Heart left ventricle (tissue), 16 donors: ENCODE measurements around the gene LPIN3. TPM values are rescaled to one million over a fixed set of nuclear protein-coding genes. Genes with fewer than 3 reads are reported as not detected.

ENCODE experiments used
- ATAC-seq, 4 donors: fragments of 200-7000 bp; cut with Tn5 transposase; one replicate each; pipeline ENCODE4 v1.9.1; 2020 to 2022; ENCODE audit warnings: moderate library complexity in 4 of 4, mild to moderate bottlenecking in 3 of 4, moderate number of reproducible peaks in 1 of 4
- DNase-seq, 5 donors: peaks; one replicate each; pipeline ENCODE4 v3.0.0-alpha.2; 2020
- H3K27ac ChIP-seq, 12 donors: fragments of 200-600 bp; sonication (generic) in 4 of 12; one replicate each; pipeline versions ENCODE4 v1.5.0 to v1.8.0; 2016 to 2022; ENCODE audit warnings: mild to moderate bottlenecking in 2 of 12
- H3K27me3 ChIP-seq, 9 donors: fragments of 200-600 bp; sonication (generic) in 2 of 9; one replicate each; pipeline versions ENCODE4 v1.5.1 to v1.8.0; 2016 to 2022; ENCODE audit warnings: mild to moderate bottlenecking in 3 of 9
- H3K36me3 ChIP-seq, 9 donors: fragments of 200-600 bp; sonication (generic) in 2 of 9; one replicate each; pipeline versions ENCODE4 v1.5.0 to v1.8.0; 2018 to 2022; ENCODE audit warnings: mild to moderate bottlenecking in 2 of 9
- H3K4me1 ChIP-seq, 12 donors: fragments of 200-600 bp; sonication (generic) in 4 of 12; one replicate each; pipeline versions ENCODE4 v1.5.0 to v1.8.0; 2016 to 2022; ENCODE audit warnings: mild to moderate bottlenecking in 3 of 12
- H3K4me3 ChIP-seq, 12 donors: fragments of 200-600 bp; sonication (generic) in 4 of 12; one replicate each; pipeline versions ENCODE4 v1.5.0 to v1.8.0; 2017 to 2022; ENCODE audit warnings: mild to moderate bottlenecking in 9 of 12, moderate library complexity in 4 of 12
- H3K9me3 ChIP-seq, 12 donors: fragments of 200-600 bp; sonication (generic) in 4 of 12; one replicate each; pipeline versions ENCODE4 v1.5.0 to v1.8.0; 2016 to 2022; ENCODE audit warnings: mild to moderate bottlenecking in 1 of 12
- POLR2A ChIP-seq, 2 donors: fragments of 450-650 bp; IDR thresholded peaks; one replicate each; pipeline ENCODE4 v1.6.1; 2017; ENCODE audit warnings: antibody characterized with exemption in 2 of 2, mild to moderate bottlenecking in 2 of 2, moderate library complexity in 2 of 2
- WGBS, 4 donors: extraction: QIAGEN DNeasy Blood & Tissue Kit in 2 of 4; methylation state at CpG; one replicate each; pipeline versions ENCODE4 v1.1.5 to v1.1.7; 2013 to 2018; 5-methylcytosine and 5-hydroxymethylcytosine counted together
- intact Hi-C, 10 donors: fragments of 100-400 bp; cut with DNase I; formaldehyde crosslinking; loops; one replicate each; pipeline versions ENCODE4 v1.11.1 to v1.14.2; 2022
- long read RNA-seq, 3 donors: library from polyadenylated mRNA; unstranded; transcript quantifications; one replicate each; pipeline ENCODE4 v2.0.0, GENCODE V29; 2020 to 2021
- polyA plus RNA-seq, 2 donors: library from polyadenylated mRNA; stranded (reverse); fragments of 200-250 nt; gene quantifications; one replicate each; pipeline ENCODE4 v1.2.3, GENCODE V29; 2013
- total RNA-seq, 9 donors: library from RNA; depleted of rRNA in 2 of 9; stranded (reverse); fragments of >200 nt in 2 of 9; fragmentation: NEBNext Ultra II Directional in 3 of 9; extraction: Animal tissue kit (Norgen Biotek cat#: 25700) in 3 of 9; gene quantifications; one replicate each; pipeline versions ENCODE4 v1.1.0 to v1.2.4, GENCODE V29; 2016 to 2023
- TF ChIP-seq, protein P1 (sequence below), 12 donors: fragments of 200-600 bp; sonication (generic) in 4 of 12; IDR thresholded peaks; one replicate each; pipeline versions ENCODE4 v1.5.0 to v1.8.0; 2018 to 2022; ENCODE audit warnings: antibody characterized with exemption in 12 of 12, mild to moderate bottlenecking in 5 of 12
- donor health status: ischemic (EF 13 %, LVEDD 7.1; RV severe dilation, severe dysfunction).
- donor health status: healthy with polysubstance abuse.
- donor health status: DM: no; HTN: yes; CAD: no.
- donor health status: DM: no; HTN: no; CAD: no.
- donor health status: ischemic (EF 25% LVEDD 6.9; RV normal size, moderate dysfunction).
- donor health status: ischemic (EF 25% LVEDD 5.7; RV mildly dilated, moderate dysfunction).
- donor health status: healthy.
- donor health status: DM: yes; HTN: yes; CAD: no.
- donor health status: ischemic (EF 35%, LVEDD 5.7; RV mildly dilated, moderate dysfunction).
- donor health status: nonischemic (EF 11% LVEDD 7.7; RV severe dilation, severe dysfunction).
- donor health status: DM: yes; HTN: yes; CAD: no.
- donor health status: PGD.
- donor health status: ischemic (EF 29% LVEDD 5.4; RV normal size, mild dysfunction).
- donor health status: nonischemic (EF 23%, LVEDD 6.1; RV moderate dilation, normal function).

The LPIN3 gene, protein sequence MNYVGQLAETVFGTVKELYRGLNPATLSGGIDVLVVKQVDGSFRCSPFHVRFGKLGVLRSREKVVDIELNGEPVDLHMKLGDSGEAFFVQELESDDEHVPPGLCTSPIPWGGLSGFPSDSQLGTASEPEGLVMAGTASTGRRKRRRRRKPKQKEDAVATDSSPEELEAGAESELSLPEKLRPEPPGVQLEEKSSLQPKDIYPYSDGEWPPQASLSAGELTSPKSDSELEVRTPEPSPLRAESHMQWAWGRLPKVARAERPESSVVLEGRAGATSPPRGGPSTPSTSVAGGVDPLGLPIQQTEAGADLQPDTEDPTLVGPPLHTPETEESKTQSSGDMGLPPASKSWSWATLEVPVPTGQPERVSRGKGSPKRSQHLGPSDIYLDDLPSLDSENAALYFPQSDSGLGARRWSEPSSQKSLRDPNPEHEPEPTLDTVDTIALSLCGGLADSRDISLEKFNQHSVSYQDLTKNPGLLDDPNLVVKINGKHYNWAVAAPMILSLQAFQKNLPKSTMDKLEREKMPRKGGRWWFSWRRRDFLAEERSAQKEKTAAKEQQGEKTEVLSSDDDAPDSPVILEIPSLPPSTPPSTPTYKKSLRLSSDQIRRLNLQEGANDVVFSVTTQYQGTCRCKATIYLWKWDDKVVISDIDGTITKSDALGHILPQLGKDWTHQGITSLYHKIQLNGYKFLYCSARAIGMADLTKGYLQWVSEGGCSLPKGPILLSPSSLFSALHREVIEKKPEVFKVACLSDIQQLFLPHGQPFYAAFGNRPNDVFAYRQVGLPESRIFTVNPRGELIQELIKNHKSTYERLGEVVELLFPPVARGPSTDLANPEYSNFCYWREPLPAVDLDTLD
- total RNA-seq (10 to 100 TPM; 13.2 to 24.1 (median 19.0) TPM), polyA plus RNA-seq (10 to 100 TPM; 12.8 to 23.1 TPM)
- long read RNA-seq, donor 1, full-length matches to known transcripts = 1 of 9 reads
- long read RNA-seq, donor 1, partial matches to known transcripts = 0 of 9 reads
- long read RNA-seq, donor 1, other reads (novel, unspliced or antisense) = 8 of 9 reads
- long read RNA-seq, donor 2, full-length matches to known transcripts = 5 of 26 reads
- long read RNA-seq, donor 2, partial matches to known transcripts = 19 of 26 reads
- long read RNA-seq, donor 2, other reads (novel, unspliced or antisense) = 2 of 26 reads
- long read RNA-seq, donor 3, partial matches to known transcripts = 1 of 11 reads
- long read RNA-seq, donor 3, other reads (novel, unspliced or antisense) = 10 of 11 reads

- intact Hi-C loops = loop anchor here in 9 of 10 donors (1.0 to 10.0 kb wide), 14 partner anchors 66 to 354 kb away; partner anchors contain the start of gene PLCG1 (in 1 of the 9)
- Histone ChIP-seq H3K27me3 (peaks cover 0 to 4% (median 0%) of the 10 kb centered on the region in 9 donors), H3K4me1 (peaks cover 0 to 44% (median 18%) of the 10 kb centered on the region in 12 donors), H3K9me3 (no peaks in the 10 kb centered on the region), H3K4me3 (peak within 1 kb of the TSS; percentile 18 to 70 (median 60)), H3K36me3 (peaks cover 0 to 2% (median 0%) of the 10 kb centered on the region in 9 donors), H3K27ac (peak within 1 kb of the TSS; percentile 66 to 89 (median 74))
- WGBS, 4 donors = 9 to 14% (median 11%) methylated on average over 18 to 33 of the region's 33 CpGs
- ATAC-seq (peak; percentile 95 to 97 (median 96)), DNase-seq (peak; percentile 90 to 93 (median 93))
- TF ChIP-seq, protein P1, sequence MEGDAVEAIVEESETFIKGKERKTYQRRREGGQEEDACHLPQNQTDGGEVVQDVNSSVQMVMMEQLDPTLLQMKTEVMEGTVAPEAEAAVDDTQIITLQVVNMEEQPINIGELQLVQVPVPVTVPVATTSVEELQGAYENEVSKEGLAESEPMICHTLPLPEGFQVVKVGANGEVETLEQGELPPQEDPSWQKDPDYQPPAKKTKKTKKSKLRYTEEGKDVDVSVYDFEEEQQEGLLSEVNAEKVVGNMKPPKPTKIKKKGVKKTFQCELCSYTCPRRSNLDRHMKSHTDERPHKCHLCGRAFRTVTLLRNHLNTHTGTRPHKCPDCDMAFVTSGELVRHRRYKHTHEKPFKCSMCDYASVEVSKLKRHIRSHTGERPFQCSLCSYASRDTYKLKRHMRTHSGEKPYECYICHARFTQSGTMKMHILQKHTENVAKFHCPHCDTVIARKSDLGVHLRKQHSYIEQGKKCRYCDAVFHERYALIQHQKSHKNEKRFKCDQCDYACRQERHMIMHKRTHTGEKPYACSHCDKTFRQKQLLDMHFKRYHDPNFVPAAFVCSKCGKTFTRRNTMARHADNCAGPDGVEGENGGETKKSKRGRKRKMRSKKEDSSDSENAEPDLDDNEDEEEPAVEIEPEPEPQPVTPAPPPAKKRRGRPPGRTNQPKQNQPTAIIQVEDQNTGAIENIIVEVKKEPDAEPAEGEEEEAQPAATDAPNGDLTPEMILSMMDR (IDR thresholded peaks at IDR 0.05) = peak in 9 of 12 donors; percentile 1 to 69 (median 35)
- TF ChIP-seq POLR2A (IDR thresholded peaks at IDR 0.05) = peak in 1 of 2 donors; percentile 74
Measured at GRCh38 chr20:41340327-41341055, at the start of gene LPIN3. Gene LPIN3, plus strand, starts transcription at chr20:41340821. Its CDS starts 4,983 bp downstream, at chr20:41345804.

GRCh38 chr20:41293269-41294037 lies 47.2 kb upstream of the LPIN3 start:
- ATAC-seq = peak in 1 of 4 donors; percentile 38
- no peak overlapping the region for H3K4me3 ChIP-seq
- peak in 1 of 5 donors; percentile 35 for DNase-seq
- peak overlapping the region in 1 of 12 donors; percentile 28 for H3K27ac ChIP-seq
- WGBS, 4 donors = 76 to 80% (median 77%) methylated on average over 2 of the region's 2 CpGs
- TF ChIP-seq, protein P1 (IDR thresholded peaks at IDR 0.05) = no peak
- no peak for TF ChIP-seq POLR2A (IDR thresholded peaks at IDR 0.05)
- H3K9me3 ChIP-seq = no peaks in the 10 kb centered on the region
- H3K36me3 ChIP-seq = no peaks in the 10 kb centered on the region
- intact Hi-C loops = no loop called here
- H3K4me1 ChIP-seq = peaks cover 0 to 31% (median 8%) of the 10 kb centered on the region in 12 donors
- H3K27me3 ChIP-seq = no peaks in the 10 kb centered on the region

DNA sequence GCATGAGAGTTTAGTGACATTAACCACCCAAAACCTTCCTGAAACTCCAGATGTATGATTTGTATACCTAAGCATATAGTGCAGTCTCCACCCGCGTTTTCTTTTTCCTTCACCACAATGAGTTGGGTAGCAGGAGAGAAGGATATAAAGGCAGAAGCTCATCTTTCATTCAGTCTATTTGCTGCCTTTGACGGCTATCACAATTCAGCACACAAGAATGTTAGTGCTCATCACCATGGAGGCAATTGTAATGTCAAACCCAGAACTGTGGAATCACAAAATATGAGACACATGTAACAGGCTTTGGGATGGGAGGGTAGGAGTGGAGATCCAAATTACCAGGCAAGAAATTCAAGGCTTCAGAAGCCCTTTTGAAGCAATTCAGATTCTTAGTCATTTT lies 40.7 kb upstream of the LPIN3 start:
- DNase-seq = no peak
- Histone ChIP-seq H3K4me1 (peaks cover 0 to 37% (median 21%) of the 10 kb centered on the region in 12 donors), H3K36me3 (no peaks in the 10 kb centered on the region), H3K4me3 (no peak overlapping the region), H3K27ac (no peak overlapping the region), H3K27me3 (no peaks in the 10 kb centered on the region), H3K9me3 (no peaks in the 10 kb centered on the region)
- WGBS, 4 donors = 77 to 89% (median 84%) methylated on average over 3 of the region's 3 CpGs
- intact Hi-C loops = no loop called here
- no peak for ATAC-seq
- TF ChIP-seq POLR2A (IDR thresholded peaks at IDR 0.05) = no peak
- TF ChIP-seq, protein P1 (IDR thresholded peaks at IDR 0.05) = no peak
